PC-9 (cell line): ENCODE data around the gene GNAQ. TPM values are rescaled to one million over a fixed set of nuclear protein-coding genes. Genes with fewer than 3 reads are reported as not detected.
A peak's percentile ranks its signal among the peaks of the same experiment; 100 is the strongest.
"Not testable (repeated sequence)": the region's sequence is repeated elsewhere in the genome, so short reads cannot be mapped to it uniquely, and the experiment has no call there.

Experiments used
- BruUV-seq: library from RNA; stranded (reverse); fragments of 400-500 nt; replicated peaks from 2 replicates; lab custom pipeline; 2021; lab: Mats Ljungman, UMichigan
- CTCF ChIA-PET: fragments of 300-600 bp; sonication (Branson Sonifier 250); formaldehyde crosslinking; loops from one replicate; lab custom pipeline; 2022; ENCODE audit warnings: antibody characterized with exemption; lab: Charles Lee
- POLR2A ChIA-PET: fragments of 300-600 bp; sonication (Branson Sonifier 250); formaldehyde crosslinking; loops from one replicate; lab custom pipeline; 2022; ENCODE audit warnings: antibody characterized with exemption; ENCODE audit not compliant: unreplicated experiment; lab: Charles Lee
- DNase-seq, 2 experiments: peaks; one replicate each; pipeline versions ENCODE4 v3.0.0 to v3.0.0-alpha.2; 2015 to 2022; ENCODE audit warnings: mixed read lengths in 1 of 2
- H2AFZ ChIP-seq: fragments of 200-600 bp; sonication (generic); 2 replicates; pipeline ENCODE4 v1.8.1; 2017; ENCODE audit warnings: antibody characterized with exemption
- H3F3A ChIP-seq: fragments of 200-600 bp; sonication (generic); 2 replicates; pipeline ENCODE4 v1.8.1; 2017; ENCODE audit warnings: antibody characterized with exemption, mild to moderate bottlenecking, low read depth; ENCODE audit not compliant: insufficient read depth
- H3K27ac ChIP-seq: fragments of 200-600 bp; sonication (generic); 2 replicates; pipeline ENCODE4 v1.6.1; 2016; ENCODE audit warnings: mixed run types
- H3K27me3 ChIP-seq: fragments of 200-600 bp; sonication (generic); 2 replicates; pipeline ENCODE4 v1.6.1; 2016; ENCODE audit warnings: low read depth, mixed run types; ENCODE audit not compliant: insufficient read depth
- H3K36me3 ChIP-seq: fragments of 200-600 bp; sonication (generic); 2 replicates; pipeline ENCODE4 v1.6.1; 2016; ENCODE audit warnings: low read depth, mixed run types
- H3K4me1 ChIP-seq: fragments of 200-600 bp; sonication (generic); replicated peaks from 2 replicates; pipeline ENCODE4 v1.6.1; 2016; ENCODE audit warnings: mixed run types; ENCODE audit not compliant: insufficient read depth
- H3K4me2 ChIP-seq: fragments of 200-600 bp; sonication (generic); 2 replicates; pipeline ENCODE4 v1.6.1; 2017; ENCODE audit warnings: mixed run types
- H3K4me3 ChIP-seq: fragments of 200-600 bp; sonication (generic); 2 replicates; pipeline ENCODE4 v1.6.1; 2016; ENCODE audit warnings: mixed run types
- H3K79me2 ChIP-seq: fragments of 200-600 bp; sonication (generic); 2 replicates; pipeline ENCODE4 v1.6.1; 2017; ENCODE audit warnings: low read depth, mixed run types
- H3K9me2 ChIP-seq: fragments of 200-600 bp; sonication (generic); 2 replicates; pipeline ENCODE4 v1.8.1; 2017; ENCODE audit warnings: mild to moderate bottlenecking; ENCODE audit not compliant: insufficient read depth
- H3K9me3 ChIP-seq: fragments of 200-600 bp; sonication (generic); 2 replicates; pipeline ENCODE4 v1.8.1; 2016; ENCODE audit warnings: low read depth; ENCODE audit not compliant: insufficient read depth
- H4K20me1 ChIP-seq: fragments of 200-600 bp; sonication (generic); 2 replicates; pipeline ENCODE4 v1.8.1; 2017; ENCODE audit not compliant: insufficient read depth
- EZH2 ChIP-seq: fragments of 200-600 bp; sonication (generic); IDR thresholded peaks from 2 replicates; pipeline ENCODE4 v1.8.0; 2017; ENCODE audit warnings: antibody characterized with exemption, low read depth
- intact Hi-C: fragments of 100-400 bp; cut with micrococcal nuclease; formaldehyde crosslinking; loops from one replicate; pipeline ENCODE4 v1.10.0; 2022; ENCODE audit not compliant: unreplicated experiment
- total RNA-seq: library from RNA; stranded (reverse); gene quantifications from 2 replicates; pipeline ENCODE4 v1.2.3, GENCODE V29; 2021
- TF ChIP-seq, protein P1 (sequence below): fragments of 200-600 bp; sonication (generic); conservative IDR thresholded peaks from 2 replicates; pipeline ENCODE4 v1.6.1; 2017; ENCODE audit warnings: mixed run types, antibody characterized with exemption, mild to moderate bottlenecking, moderate library complexity

GNAQ gene
- total RNA-seq, 1 experiment from 2014 or later, result 51.6 TPM

DNA sequence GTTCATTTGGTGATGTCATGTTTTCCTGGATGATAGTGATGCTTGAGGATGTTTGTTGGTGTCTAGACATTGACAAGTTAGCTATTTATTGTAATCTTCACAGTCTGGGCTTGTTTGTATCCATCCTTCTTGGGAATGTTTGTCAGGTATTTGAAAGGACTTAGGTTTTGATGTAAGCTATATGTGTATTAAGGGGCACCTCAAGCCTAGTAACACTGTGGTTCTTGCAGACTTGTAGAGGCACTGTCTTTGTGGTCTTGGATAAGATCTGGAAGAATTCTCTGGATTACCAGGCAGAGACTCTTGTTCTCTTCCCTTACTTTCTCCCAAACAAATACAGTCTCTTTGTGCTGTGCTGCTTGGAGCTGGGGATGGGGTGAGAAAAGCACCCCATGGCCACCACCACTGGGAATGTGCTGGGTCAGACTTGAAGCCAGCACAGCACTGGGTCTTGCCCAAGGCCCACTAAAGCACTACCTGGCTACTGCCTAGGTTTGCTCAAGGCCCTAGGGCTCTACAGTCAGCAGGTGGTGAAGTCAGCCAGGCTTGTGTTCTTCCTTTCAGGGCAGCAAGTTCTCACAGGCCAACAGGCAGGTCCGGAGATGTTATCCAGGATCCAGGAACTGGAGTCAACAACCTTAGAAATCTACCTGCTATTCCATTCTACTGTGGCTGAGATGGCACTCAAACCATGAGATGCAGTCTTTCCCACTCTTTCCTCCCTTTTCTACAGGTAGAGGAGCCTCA, 334.2 kb downstream of the GNAQ start:
- H3K4me1 ChIP-seq, result no peaks in the 10 kb centered on the region
- H3K4me2 ChIP-seq, result no peak overlapping the region
- no peak overlapping the region for H3K4me3 ChIP-seq
- no TSS peak for BruUV-seq
- H3K9me3 ChIP-seq, result no peaks in the 10 kb centered on the region
- H3K36me3 ChIP-seq, result no peaks in the 10 kb centered on the region
- intact Hi-C loops, result no loop called here
- H2AFZ ChIP-seq, result no peak overlapping the region
- no peak overlapping the region for H3K27ac ChIP-seq
- no peak for DNase-seq
- ChIA-PET CTCF (no interaction called here), POLR2A (no interaction called here)
- no peaks in the 10 kb centered on the region for H3F3A ChIP-seq
- no peak for TF ChIP-seq EZH2
- H3K9me2 ChIP-seq, result no peaks in the 10 kb centered on the region
- H3K79me2 ChIP-seq, result no peaks in the 10 kb centered on the region
- no peaks in the 10 kb centered on the region for H3K27me3 ChIP-seq
- H4K20me1 ChIP-seq, result no peaks in the 10 kb centered on the region

DNA sequence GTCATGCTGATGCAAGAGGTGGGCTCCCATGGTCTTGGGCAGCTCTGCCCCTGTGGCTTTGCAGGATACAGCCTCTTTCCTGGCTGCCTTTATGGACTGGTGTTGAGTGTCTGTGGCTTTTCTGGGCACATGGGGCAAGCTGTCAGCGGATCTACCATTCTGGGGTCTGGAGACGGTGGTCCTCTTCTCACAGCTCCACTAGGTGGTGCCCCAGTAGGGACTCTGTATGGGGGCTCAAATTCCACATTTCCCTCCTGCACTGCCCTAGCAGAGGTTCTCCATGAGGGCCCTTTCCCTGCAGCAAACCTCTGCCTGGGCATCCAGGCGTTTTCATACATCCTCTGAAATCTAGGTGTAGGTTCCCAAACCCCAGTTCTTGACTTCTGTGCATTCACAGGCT, 340.9 kb downstream of the GNAQ start:
- H3K4me1 ChIP-seq, DNase-seq, H3K36me3 ChIP-seq, H2AFZ ChIP-seq, H3K9me3 ChIP-seq, H3K27me3 ChIP-seq, H3K79me2 ChIP-seq, intact Hi-C loops, H3F3A ChIP-seq, H3K4me2 ChIP-seq, H3K9me2 ChIP-seq, H4K20me1 ChIP-seq, H3K4me3 ChIP-seq, POLR2A ChIA-PET, H3K27ac ChIP-seq, CTCF ChIA-PET, BruUV-seq: not testable (repeated sequence)

DNA sequence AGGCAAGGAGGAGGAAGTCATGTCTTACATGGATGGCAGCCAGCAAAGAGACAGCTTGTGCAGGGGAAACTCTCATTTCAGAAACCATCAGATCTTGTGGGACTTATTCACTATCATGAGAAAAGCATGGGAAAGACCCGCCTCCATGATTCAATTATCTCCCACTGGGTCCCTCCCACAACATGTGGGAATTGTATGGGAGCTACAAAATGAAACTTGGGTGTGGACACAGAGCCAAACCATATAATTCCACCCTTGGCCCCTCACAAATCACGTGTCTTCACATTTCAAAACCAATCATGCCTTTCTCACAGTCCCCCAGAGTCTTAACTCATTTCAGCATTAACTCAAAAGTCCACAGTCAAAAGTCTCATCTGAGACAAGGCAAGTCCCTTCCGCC, 341.5 kb downstream of the GNAQ start:
- DNase-seq, H3F3A ChIP-seq, H3K4me3 ChIP-seq, H3K9me2 ChIP-seq, H2AFZ ChIP-seq, H3K27me3 ChIP-seq, H4K20me1 ChIP-seq, H3K4me2 ChIP-seq, intact Hi-C loops, H3K27ac ChIP-seq, H3K9me3 ChIP-seq, BruUV-seq, CTCF ChIA-PET, H3K4me1 ChIP-seq, H3K79me2 ChIP-seq, H3K36me3 ChIP-seq, POLR2A ChIA-PET: not testable (repeated sequence)

DNA sequence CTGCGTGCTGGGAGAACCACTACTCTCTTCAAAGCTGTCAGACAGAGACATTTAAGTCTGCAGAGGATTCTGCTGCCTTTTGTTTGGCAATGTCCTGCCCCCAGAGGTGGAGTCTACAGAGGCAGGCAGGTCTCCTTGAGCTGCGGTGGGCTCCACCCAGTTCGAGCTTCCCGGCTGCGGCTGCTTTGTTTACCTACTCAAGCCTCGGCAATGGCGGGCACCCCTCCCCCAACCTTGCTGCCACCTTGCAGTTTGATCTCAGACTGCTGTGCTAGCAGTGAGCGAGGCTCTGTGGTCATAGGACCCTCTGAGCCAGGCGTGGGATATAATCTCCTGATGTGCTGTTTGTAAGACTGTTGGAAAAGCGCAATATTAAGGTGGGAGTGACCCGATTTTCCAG, 343.9 kb downstream of the GNAQ start:
- H3K27me3 ChIP-seq, CTCF ChIA-PET, H3K9me3 ChIP-seq, H3K36me3 ChIP-seq, H3K9me2 ChIP-seq, H3K27ac ChIP-seq, H3K4me3 ChIP-seq, H4K20me1 ChIP-seq, H3K4me1 ChIP-seq, BruUV-seq, H3K79me2 ChIP-seq, H2AFZ ChIP-seq, POLR2A ChIA-PET, H3F3A ChIP-seq, intact Hi-C loops: not testable (repeated sequence)
- peak in 1 of 2 experiments; percentile 21 for DNase-seq
- 0 out of 2 replicates have a peak overlapping the region, but pooled peaks have one; percentile 13 for H3K4me2 ChIP-seq

DNA sequence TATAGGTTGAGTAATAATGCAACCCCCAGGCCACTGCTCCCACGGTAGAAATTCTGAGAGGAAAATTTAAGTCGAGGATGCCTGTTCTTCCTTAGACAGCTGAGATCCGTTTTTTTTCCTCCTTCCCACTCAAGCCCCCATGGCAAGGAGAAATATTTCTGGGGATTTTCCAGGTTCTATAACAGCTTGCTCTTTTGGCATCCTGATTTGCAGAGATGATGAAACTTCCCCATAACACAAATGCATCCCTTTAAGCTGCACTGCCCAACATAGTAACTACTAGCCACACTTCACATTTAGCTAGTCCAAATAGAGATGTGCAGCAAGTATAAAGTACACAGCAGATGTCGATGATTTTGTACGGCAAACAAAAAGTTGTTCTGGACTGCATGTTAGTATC, 351.0 kb downstream of the GNAQ start:
- H3K9me2 ChIP-seq, result no peaks in the 10 kb centered on the region
- TF ChIP-seq EZH2, result no peak
- TF ChIP-seq, protein P1, sequence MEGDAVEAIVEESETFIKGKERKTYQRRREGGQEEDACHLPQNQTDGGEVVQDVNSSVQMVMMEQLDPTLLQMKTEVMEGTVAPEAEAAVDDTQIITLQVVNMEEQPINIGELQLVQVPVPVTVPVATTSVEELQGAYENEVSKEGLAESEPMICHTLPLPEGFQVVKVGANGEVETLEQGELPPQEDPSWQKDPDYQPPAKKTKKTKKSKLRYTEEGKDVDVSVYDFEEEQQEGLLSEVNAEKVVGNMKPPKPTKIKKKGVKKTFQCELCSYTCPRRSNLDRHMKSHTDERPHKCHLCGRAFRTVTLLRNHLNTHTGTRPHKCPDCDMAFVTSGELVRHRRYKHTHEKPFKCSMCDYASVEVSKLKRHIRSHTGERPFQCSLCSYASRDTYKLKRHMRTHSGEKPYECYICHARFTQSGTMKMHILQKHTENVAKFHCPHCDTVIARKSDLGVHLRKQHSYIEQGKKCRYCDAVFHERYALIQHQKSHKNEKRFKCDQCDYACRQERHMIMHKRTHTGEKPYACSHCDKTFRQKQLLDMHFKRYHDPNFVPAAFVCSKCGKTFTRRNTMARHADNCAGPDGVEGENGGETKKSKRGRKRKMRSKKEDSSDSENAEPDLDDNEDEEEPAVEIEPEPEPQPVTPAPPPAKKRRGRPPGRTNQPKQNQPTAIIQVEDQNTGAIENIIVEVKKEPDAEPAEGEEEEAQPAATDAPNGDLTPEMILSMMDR, result no peak
- H3K4me1 ChIP-seq, result no peaks in the 10 kb centered on the region
- ChIA-PET CTCF (no interaction called here), POLR2A (no interaction called here)
- no peaks in the 10 kb centered on the region for H3K9me3 ChIP-seq
- no peak overlapping the region for H3K4me2 ChIP-seq
- no peaks in the 10 kb centered on the region for H4K20me1 ChIP-seq
- no peak overlapping the region for H3K27ac ChIP-seq
- H3K4me3 ChIP-seq, result no peak overlapping the region
- BruUV-seq, result no TSS peak
- no peaks in the 10 kb centered on the region for H3K27me3 ChIP-seq
- DNase-seq, result no peak
- no peaks in the 10 kb centered on the region for H3K36me3 ChIP-seq
- intact Hi-C loops, result no loop called here
- no peaks in the 10 kb centered on the region for H3K79me2 ChIP-seq
- no peak overlapping the region for H2AFZ ChIP-seq
- H3F3A ChIP-seq, result no peaks in the 10 kb centered on the region
